NB4 (cell line): Measurements from ENCODE around the gene ACSL3.
"Not testable (repeated sequence)": the region's sequence is repeated elsewhere in the genome, so short reads cannot be mapped to it uniquely, and the experiment has no call there.

Experiments used
- DNase-seq: peaks from one replicate; pipeline ENCODE4 v3.0.0; 2010; ENCODE audit warnings: low read depth
- H3K4me3 ChIP-seq: one replicate; pipeline ENCODE4 v1.5.1; 2011; ENCODE audit warnings: mild to moderate bottlenecking, low read depth, low read length, moderate library complexity
- MYC ChIP-seq: IDR thresholded peaks from 2 replicates; pipeline ENCODE4 v1.6.1; 2011; ENCODE audit warnings: low read depth, low read length
- POLR2A ChIP-seq: IDR thresholded peaks from 2 replicates; pipeline ENCODE4 v1.6.1; 2011; ENCODE audit warnings: mild to moderate bottlenecking; ENCODE audit not compliant: insufficient read length; ENCODE audit errors: extremely low read depth
- TF ChIP-seq, protein P1 (sequence below): IDR thresholded peaks from 2 replicates; pipeline ENCODE4 v1.6.1; 2011; ENCODE audit warnings: low read depth, low read length
- TF ChIP-seq, protein P2 (sequence below): IDR thresholded peaks from one replicate; pipeline ENCODE4 v1.5.1; 2012; ENCODE audit warnings: low read depth, low read length

The ACSL3 gene

DNA sequence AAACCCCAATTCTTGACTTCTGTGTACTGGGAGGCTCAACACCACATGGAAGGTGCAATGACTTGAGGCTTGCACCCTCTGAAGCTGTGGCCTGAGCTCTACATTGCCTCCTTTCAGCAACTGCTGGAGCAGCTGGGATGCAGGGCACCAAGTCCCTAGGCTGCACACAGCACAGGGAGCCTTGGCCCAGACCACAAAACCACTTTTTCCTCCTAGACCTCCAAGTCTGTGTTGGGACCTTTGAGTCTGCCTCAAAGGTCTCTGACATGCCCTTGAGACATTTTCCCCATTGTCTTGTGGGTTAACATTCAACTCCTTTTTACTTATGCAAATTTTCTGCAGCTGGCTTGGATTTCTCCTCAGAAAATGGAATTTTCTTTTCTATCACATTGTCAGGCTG lies 128.6 kb downstream of the ACSL3 start:
- no peak overlapping the region for H3K4me3 ChIP-seq
- TF ChIP-seq POLR2A (no peak), MYC (no peak)
- TF ChIP-seq, protein P1, sequence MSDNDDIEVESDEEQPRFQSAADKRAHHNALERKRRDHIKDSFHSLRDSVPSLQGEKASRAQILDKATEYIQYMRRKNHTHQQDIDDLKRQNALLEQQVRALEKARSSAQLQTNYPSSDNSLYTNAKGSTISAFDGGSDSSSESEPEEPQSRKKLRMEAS: no peak
- TF ChIP-seq, protein P2, sequence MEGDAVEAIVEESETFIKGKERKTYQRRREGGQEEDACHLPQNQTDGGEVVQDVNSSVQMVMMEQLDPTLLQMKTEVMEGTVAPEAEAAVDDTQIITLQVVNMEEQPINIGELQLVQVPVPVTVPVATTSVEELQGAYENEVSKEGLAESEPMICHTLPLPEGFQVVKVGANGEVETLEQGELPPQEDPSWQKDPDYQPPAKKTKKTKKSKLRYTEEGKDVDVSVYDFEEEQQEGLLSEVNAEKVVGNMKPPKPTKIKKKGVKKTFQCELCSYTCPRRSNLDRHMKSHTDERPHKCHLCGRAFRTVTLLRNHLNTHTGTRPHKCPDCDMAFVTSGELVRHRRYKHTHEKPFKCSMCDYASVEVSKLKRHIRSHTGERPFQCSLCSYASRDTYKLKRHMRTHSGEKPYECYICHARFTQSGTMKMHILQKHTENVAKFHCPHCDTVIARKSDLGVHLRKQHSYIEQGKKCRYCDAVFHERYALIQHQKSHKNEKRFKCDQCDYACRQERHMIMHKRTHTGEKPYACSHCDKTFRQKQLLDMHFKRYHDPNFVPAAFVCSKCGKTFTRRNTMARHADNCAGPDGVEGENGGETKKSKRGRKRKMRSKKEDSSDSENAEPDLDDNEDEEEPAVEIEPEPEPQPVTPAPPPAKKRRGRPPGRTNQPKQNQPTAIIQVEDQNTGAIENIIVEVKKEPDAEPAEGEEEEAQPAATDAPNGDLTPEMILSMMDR: no peak
- DNase-seq: no peak

DNA sequence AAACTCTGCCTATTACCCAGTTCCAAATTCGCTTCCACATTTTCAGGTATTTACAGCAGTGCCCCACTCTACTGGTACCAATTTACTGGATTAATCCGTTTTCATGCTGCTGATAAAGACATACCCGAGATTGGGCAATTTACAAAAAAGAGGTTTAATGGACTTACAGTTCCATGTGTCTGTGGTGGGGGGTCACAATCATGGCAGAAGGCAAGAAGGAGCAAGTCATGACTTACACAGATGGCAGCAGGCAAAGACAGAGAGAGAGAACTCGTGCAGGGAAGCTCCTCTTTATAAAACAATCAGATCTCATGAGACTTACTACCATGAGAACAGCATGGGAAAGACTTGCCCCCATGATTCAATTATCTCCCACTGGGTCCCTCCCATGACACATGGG lies 129.4 kb downstream of the ACSL3 start:
- not testable (repeated sequence) for H3K4me3 ChIP-seq, DNase-seq

DNA sequence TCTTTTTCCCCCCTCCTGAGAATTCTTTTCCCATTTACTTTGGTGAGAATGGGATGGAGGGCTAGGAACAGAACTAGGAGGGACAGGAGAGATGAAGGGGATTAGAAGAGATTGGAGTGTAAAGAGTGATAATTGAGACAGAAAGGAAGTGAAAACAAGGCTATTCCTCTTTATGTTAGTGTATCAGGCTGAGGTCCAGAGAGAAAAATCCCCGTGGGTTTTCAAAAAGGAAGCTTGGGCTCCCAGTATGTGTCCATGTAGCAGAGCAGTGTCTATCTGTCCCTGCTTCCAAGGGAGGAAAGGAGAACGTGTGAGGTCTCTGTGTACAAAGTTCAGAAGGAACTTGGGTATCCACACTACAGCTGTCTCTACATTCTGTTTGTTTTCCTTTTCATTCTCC lies 131.3 kb downstream of the ACSL3 start:
- TF ChIP-seq, protein P1: no peak
- no peak for DNase-seq
- H3K4me3 ChIP-seq: no peak overlapping the region
